Measurements from ENCODE around the gene PTK6. TPM values are rescaled to one million over a fixed set of nuclear protein-coding genes. Genes with fewer than 3 reads are reported as not detected.

The PTK6 gene
- total RNA-seq, 4 donors from 2014 or later, result 0.38 to 0.68 (median 0.66) TPM; not detected in 1

DNA sequence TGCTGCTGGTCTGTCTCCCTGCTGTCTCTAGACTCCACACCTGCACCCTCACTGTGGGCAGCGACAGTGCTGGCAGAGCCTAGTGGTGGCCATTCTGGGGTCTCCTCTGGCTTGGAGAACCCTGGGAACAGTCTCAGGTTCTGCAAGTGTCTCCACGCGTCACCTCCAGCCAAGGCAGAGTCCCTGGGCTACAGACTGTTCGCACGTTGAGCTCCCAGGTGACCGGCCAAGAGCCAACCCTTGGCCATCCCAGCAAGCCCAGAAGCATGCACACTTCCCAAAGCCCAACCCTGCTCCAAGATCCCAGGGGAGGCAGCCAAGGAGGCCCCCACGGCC lies 43.1 kb downstream of the PTK6 start:
- TF ChIP-seq, protein P1, sequence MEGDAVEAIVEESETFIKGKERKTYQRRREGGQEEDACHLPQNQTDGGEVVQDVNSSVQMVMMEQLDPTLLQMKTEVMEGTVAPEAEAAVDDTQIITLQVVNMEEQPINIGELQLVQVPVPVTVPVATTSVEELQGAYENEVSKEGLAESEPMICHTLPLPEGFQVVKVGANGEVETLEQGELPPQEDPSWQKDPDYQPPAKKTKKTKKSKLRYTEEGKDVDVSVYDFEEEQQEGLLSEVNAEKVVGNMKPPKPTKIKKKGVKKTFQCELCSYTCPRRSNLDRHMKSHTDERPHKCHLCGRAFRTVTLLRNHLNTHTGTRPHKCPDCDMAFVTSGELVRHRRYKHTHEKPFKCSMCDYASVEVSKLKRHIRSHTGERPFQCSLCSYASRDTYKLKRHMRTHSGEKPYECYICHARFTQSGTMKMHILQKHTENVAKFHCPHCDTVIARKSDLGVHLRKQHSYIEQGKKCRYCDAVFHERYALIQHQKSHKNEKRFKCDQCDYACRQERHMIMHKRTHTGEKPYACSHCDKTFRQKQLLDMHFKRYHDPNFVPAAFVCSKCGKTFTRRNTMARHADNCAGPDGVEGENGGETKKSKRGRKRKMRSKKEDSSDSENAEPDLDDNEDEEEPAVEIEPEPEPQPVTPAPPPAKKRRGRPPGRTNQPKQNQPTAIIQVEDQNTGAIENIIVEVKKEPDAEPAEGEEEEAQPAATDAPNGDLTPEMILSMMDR (IDR thresholded peaks at IDR 0.05; ENCODE audit: low read depth), result no peak

DNA sequence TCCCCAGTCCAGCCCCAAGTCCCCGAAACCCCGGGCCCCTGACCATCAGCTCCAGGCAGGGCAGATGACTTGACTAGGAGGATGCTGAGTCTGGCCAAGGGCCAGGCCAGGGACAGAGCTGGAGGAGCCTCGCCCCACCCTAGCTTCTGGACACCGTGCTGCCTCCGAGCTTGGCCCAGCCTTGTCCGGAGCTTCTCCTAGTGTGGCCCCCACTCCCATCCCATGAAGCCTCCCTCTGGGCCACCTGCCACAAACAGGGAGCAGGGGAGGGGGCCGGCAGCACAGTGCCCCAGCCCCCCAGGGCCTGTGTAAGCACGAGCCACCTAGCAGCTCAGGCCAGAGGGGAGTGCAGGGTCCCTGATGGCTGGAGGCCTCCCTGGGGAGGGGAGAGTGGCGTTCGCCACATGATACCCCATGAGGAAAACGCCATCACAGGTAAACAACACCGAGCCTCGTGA lies 43.6 kb downstream of the PTK6 start:
- TF ChIP-seq, protein P1 (IDR thresholded peaks at IDR 0.05; ENCODE audit: low read depth), result no peak

DNA sequence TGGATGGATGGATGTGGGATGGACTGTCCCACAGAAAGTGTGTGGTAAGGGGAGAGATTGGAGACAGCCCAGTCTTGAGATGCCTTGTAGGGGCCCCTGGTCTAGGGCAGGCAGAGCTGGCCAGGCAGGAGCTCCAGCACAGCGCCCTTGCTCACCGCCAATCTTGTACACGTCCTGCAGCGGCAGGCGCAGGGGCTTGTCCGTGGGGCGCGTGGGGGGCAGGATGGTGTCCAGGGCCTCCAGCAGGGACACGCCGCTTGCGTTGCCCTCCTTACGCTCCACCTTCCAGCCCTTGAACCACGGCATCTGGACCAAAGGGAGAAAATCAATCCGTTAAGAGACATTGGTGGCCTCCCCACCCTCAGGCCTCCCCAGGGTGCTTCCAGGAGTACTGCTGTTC lies 44.2 kb downstream of the PTK6 start:
- TF ChIP-seq, protein P1 (IDR thresholded peaks at IDR 0.05; ENCODE audit: low read depth), result no peak

DNA sequence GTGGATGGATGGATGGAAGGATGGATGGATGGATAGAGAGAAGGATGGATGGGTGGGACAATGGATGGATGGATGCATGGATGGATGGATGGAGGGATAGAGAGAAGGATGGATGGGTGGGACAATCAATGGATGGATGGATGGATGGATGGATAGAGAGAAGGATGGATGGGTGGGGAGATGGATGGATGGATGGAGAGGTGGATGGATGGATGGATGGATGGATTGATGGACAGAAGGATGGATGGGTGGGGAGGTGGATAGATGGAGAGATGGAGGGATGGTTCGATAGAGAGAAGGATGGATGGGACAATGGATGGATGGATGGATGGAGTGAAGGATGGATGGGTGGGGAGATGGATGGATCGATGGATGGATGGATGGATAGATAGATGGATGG lies 44.7 kb downstream of the PTK6 start:
- TF ChIP-seq, protein P1 (IDR thresholded peaks at IDR 0.05; ENCODE audit: low read depth), result no peak

DNA sequence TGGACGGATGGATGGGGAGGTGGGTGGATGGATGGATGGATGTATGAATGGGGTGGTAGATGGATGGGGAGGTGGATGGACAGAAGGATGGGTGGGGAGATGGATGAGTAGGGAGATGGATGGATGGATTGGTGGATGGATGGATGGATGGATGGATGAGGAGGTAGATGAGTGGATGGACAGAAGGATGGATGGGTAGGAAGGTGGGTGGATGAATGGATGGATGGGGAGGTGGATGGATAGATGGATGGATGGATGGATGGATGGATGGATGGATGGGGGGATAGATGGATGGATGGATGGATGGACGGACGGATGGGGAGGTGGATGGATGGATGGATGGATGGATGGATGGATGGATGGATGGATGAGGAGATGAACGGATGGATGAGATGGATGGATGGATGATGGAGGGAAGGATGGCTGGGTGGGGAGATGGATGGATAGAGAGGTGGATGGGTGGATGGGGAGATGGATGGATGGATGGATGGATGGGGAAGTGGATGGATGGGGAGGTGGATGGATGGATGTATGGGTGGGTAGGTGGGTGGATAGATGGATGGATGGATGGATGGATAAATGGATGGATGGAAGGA lies 45.4 kb downstream of the PTK6 start:
- TF ChIP-seq, protein P1 (IDR thresholded peaks at IDR 0.05; ENCODE audit: low read depth), result no peak

DNA sequence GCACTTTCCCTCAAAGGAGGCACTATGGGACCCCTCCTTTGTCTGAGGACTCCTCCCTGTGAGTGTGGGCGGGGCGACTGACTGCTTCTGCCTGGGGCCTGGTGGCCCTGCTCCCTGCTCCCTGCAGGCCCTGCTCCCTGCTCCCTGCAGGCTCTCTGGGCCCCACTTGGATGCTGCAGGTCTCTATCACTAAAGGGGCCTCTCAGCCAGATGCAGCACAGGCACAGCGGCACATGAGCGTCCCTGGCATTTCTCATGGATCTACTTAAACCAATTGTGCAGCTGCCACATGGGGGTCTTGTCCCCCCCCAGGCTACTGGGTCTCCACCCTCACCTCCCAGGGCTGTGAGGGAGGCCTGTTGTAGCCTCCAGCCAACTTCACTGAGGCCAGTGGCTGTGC lies 46.1 kb downstream of the PTK6 start:
- TF ChIP-seq, protein P1 (IDR thresholded peaks at IDR 0.05; ENCODE audit: low read depth), result no peak

DNA sequence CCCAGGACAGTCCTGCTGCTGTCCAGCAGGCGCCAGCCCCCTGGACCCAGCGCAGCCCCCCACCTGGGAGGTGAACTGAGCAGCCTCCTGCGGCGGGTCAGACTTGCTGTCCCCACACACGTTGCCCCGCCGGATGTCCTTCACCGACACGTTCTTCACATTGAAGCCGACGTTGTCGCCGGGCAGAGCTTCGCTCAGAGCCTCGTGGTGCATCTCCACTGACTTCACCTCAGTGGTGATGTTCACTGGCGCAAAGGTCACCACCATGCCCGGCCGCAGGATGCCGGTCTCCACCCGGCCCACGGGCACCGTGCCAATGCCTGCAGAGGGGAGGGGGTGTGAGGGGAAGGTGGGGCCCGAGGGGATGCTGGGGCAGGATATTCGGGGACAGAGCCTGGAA lies 46.8 kb downstream of the PTK6 start:
- TF ChIP-seq, protein P1 (IDR thresholded peaks at IDR 0.05; ENCODE audit: low read depth), result no peak

Measured in subcutaneous adipose tissue (tissue), 4 donors.